Right lobe of liver (tissue), 6 donors: ENCODE results near the gene PDLIM5. TPM values are rescaled to one million over a fixed set of nuclear protein-coding genes. Genes with fewer than 3 reads are reported as not detected.

Experiments
- ATAC-seq, 4 donors: fragments of 200-7000 bp; cut with Tn5 transposase; one replicate each; pipeline ENCODE4 v1.9.1; 2020; ENCODE audit warnings: mild to moderate bottlenecking in 4 of 4, moderate library complexity in 4 of 4
- DNase-seq, 3 donors: peaks; one replicate each; pipeline ENCODE4 v3.0.0-alpha.2; 2020
- H3K27ac ChIP-seq, 3 donors: fragments of 200-600 bp; one replicate each; pipeline ENCODE4 v1.8.0; 2022
- H3K27me3 ChIP-seq, 2 donors: fragments of 200-600 bp; one replicate each; pipeline ENCODE4 v1.8.0; 2022
- H3K36me3 ChIP-seq, 4 donors: fragments of 200-600 bp; sonication (generic) in 1 of 4; one replicate each; pipeline versions ENCODE4 v1.5.1 to v1.8.0; 2017 to 2022; ENCODE audit warnings: control low read depth in 1 of 4
- H3K4me1 ChIP-seq, 4 donors: fragments of 200-600 bp; sonication (generic) in 1 of 4; one replicate each; pipeline versions ENCODE4 v1.5.1 to v1.8.0; 2017 to 2022; ENCODE audit warnings: control low read depth in 1 of 4
- H3K4me3 ChIP-seq, 3 donors: fragments of 200-600 bp; one replicate each; pipeline ENCODE4 v1.8.0; 2022
- H3K9me3 ChIP-seq, 4 donors: fragments of 200-600 bp; sonication (generic) in 1 of 4; one replicate each; pipeline versions ENCODE4 v1.5.1 to v1.8.0; 2017 to 2022; ENCODE audit warnings: control low read depth in 1 of 4
- CTCF ChIP-seq, 4 donors: fragments of 200-600 bp in 3 of 4; fragments of 450-650 bp in 1 of 4; IDR thresholded peaks; one replicate each; pipeline versions ENCODE4 v1.5.1 to v1.8.0; 2016 to 2022; ENCODE audit warnings: antibody characterized with exemption in 4 of 4, mild to moderate bottlenecking in 2 of 4
- POLR2A ChIP-seq: fragments of 450-650 bp; IDR thresholded peaks from one replicate; pipeline ENCODE4 v1.6.1; 2017; ENCODE audit warnings: antibody characterized with exemption, mild to moderate bottlenecking
- WGBS: methylation state at CpG from one replicate; pipeline ENCODE4 v1.1.6; 2018; ENCODE audit warnings: low coverage, low lambda C conversion rate; ENCODE audit not compliant: insufficient coverage; ENCODE audit errors: missing lambda C conversion rate; 5-methylcytosine and 5-hydroxymethylcytosine counted together
- intact Hi-C, 2 donors: fragments of 100-400 bp; cut with DNase I; formaldehyde crosslinking; loops; one replicate each; pipeline versions ENCODE4 v1.11.2 to v1.14.1; 2022
- total RNA-seq, 6 experiments: library from RNA; depleted of rRNA in 2 of 6; stranded (reverse); fragments of >200 nt in 2 of 6; fragmentation: NEBNext Ultra II Directional in 3 of 6; extraction: Animal tissue kit (Norgen Biotek cat#: 25700) in 3 of 6; gene quantifications; one replicate each; pipeline versions ENCODE4 v1.1.0 to v1.2.4, GENCODE V29; 2016 to 2023
- donor health status: DM: no; HTN: yes; CAD: no.
- donor health status: DM: no; HTN: no; CAD: no.
- donor health status: DM: no; HTN: no; CAD: no.
- donor health status: DM: no; HTN: yes; CAD: no.
- donor health status: DM: no; HTN: yes; CAD: no.

The PDLIM5 gene
- total RNA-seq, 6 experiments from 2014 or later, result 71.9 to 135 (median 101) TPM

- 6% methylated on average over 1 of the region's 1 CpG for WGBS
- ATAC-seq (peak in 2 of 4 donors; percentile 12 to 26), DNase-seq (no peak)
- no peak overlapping the region for H3K4me3 ChIP-seq
- H3K9me3 ChIP-seq, result no peaks in the 10 kb centered on the region
- H3K27ac ChIP-seq, result peak overlapping the region in 1 of 3 donors; percentile 15
- peaks cover 0 to 69% (median 21%) of the 10 kb centered on the region in 4 donors for H3K4me1 ChIP-seq
- H3K36me3 ChIP-seq, result peaks cover 0 to 17% (median 4%) of the 10 kb centered on the region in 4 donors
- intact Hi-C loops, result no loop called here
- no peaks in the 10 kb centered on the region for H3K27me3 ChIP-seq
- TF ChIP-seq POLR2A, result no peak
- no peak for TF ChIP-seq CTCF (IDR thresholded peaks at IDR 0.05)
These were observed 6.0 kb downstream of the PDLIM5 start for GRCh38 chr4:94457692-94458106.

GRCh38 chr4:94458682-94459081 is 6.9 kb downstream of the PDLIM5 start:
- peaks cover 0 to 79% (median 24%) of the 10 kb centered on the region in 4 donors for H3K4me1 ChIP-seq
- peaks cover 0 to 17% (median 4%) of the 10 kb centered on the region in 4 donors for H3K36me3 ChIP-seq
- H3K27ac ChIP-seq, result peak overlapping the region in 1 of 3 donors; percentile 1
- DNase-seq (no peak), ATAC-seq (no peak)
- no peak for TF ChIP-seq POLR2A
- TF ChIP-seq CTCF (IDR thresholded peaks at IDR 0.05), result no peak
- 57% methylated on average over 3 of the region's 3 CpGs for WGBS
- no peak overlapping the region for H3K4me3 ChIP-seq
- H3K27me3 ChIP-seq, result no peaks in the 10 kb centered on the region
- H3K9me3 ChIP-seq, result no peaks in the 10 kb centered on the region
- intact Hi-C loops, result no loop called here

GRCh38 chr4:94459462-94460161 is 7.9 kb downstream of the PDLIM5 start:
- intact Hi-C loops, result no loop called here
- no peaks in the 10 kb centered on the region for H3K9me3 ChIP-seq
- peak in 1 of 4 donors; percentile 35 for ATAC-seq
- H3K4me1 ChIP-seq, result peaks cover 0 to 88% (median 26%) of the 10 kb centered on the region in 4 donors
- no peak overlapping the region for H3K27ac ChIP-seq
- H3K4me3 ChIP-seq, result no peak overlapping the region
- H3K36me3 ChIP-seq, result peaks cover 0 to 17% (median 4%) of the 10 kb centered on the region in 4 donors
- H3K27me3 ChIP-seq, result no peaks in the 10 kb centered on the region
- 41% methylated on average over 3 of the region's 4 CpGs for WGBS
- TF ChIP-seq POLR2A, result no peak
- no peak for TF ChIP-seq CTCF (IDR thresholded peaks at IDR 0.05)
- DNase-seq, result no peak

- Histone ChIP-seq H3K9me3 (no peaks in the 10 kb centered on the region), H3K27ac (peak overlapping the region in 1 of 3 donors; percentile 2), H3K36me3 (peaks cover 0 to 8% (median 2%) of the 10 kb centered on the region in 4 donors), H3K4me3 (no peak overlapping the region), H3K27me3 (no peaks in the 10 kb centered on the region), H3K4me1 (peaks cover 0 to 94% (median 24%) of the 10 kb centered on the region in 4 donors)
- ATAC-seq (no peak), DNase-seq (no peak)
- WGBS, result 90% methylated on average over 2 of the region's 2 CpGs
- intact Hi-C loops, result no loop called here
- TF ChIP-seq CTCF (IDR thresholded peaks at IDR 0.05) (no peak), POLR2A (no peak)
These were observed 9.8 kb downstream of the PDLIM5 start for GRCh38 chr4:94461506-94461905.
